ENCODE results near the gene C13orf46.

GRCh38 chr13:114022309-114022669, 48.4 kb upstream of the C13orf46 start:
- TF ChIP-seq GATA1 (IDR thresholded peaks at IDR 0.05; ENCODE audit: low read depth, low read length) (no peak), POLR2A (IDR thresholded peaks at IDR 0.05; ENCODE audit: low read length) (no peak)
